ENCODE results near the gene OR51Q1.

The OR51Q1 gene

GRCh38 chr11:5398936-5399335 is 23.0 kb upstream of the OR51Q1 start:
- TF ChIP-seq CTCF (IDR thresholded peaks at IDR 0.05; ENCODE audit: low read depth, low read length, missing control alignments) = no peak

GRCh38 chr11:5405173-5405572 is 16.7 kb upstream of the OR51Q1 start:
- H3K4me3 ChIP-seq (ENCODE audit: low read depth, low read length) = no peak overlapping the region
- H3K27me3 ChIP-seq (replicated peaks) = no peaks in the 10 kb centered on the region
- no peak overlapping the region for H3K27ac ChIP-seq
- in situ Hi-C loops (cut with HindIII; ENCODE audit: low pct_ligation_motif_present, low sequenced_read_pairs) = no loop called here
- no peak for TF ChIP-seq CTCF (IDR thresholded peaks at IDR 0.05; ENCODE audit: low read depth, low read length, missing control alignments)
- DNase-seq = no peak
- H3K36me3 ChIP-seq (replicated peaks) = no peaks in the 10 kb centered on the region

More at GRCh38 chr11:5398936-5399335, 23.0 kb upstream of the OR51Q1 start:
- Histone ChIP-seq H3K27ac (no peak overlapping the region), H3K36me3 (replicated peaks) (no peaks in the 10 kb centered on the region), H3K4me3 (ENCODE audit: low read depth, low read length) (no peak overlapping the region), H3K27me3 (replicated peaks) (no peaks in the 10 kb centered on the region)
- DNase-seq = no peak
- in situ Hi-C loops (cut with HindIII; ENCODE audit: low pct_ligation_motif_present, low sequenced_read_pairs) = no loop called here

- DNase-seq = no peak
- Histone ChIP-seq H3K27ac (no peak overlapping the region), H3K36me3 (replicated peaks) (no peaks in the 10 kb centered on the region), H3K27me3 (replicated peaks) (no peaks in the 10 kb centered on the region), H3K4me3 (ENCODE audit: low read depth, low read length) (no peak overlapping the region)
- no peak for TF ChIP-seq CTCF (IDR thresholded peaks at IDR 0.05; ENCODE audit: low read depth, low read length, missing control alignments)
- in situ Hi-C loops (cut with HindIII; ENCODE audit: low pct_ligation_motif_present, low sequenced_read_pairs) = no loop called here
Observed at GRCh38 chr11:5420993-5421392, 918 bp upstream of the OR51Q1 start.

GRCh38 chr11:5423131-5423530 is 1.2 kb downstream of the OR51Q1 start:
- DNase-seq = no peak
- H3K27me3 ChIP-seq (replicated peaks) = no peaks in the 10 kb centered on the region
- H3K27ac ChIP-seq = no peak overlapping the region
- in situ Hi-C loops (cut with HindIII; ENCODE audit: low pct_ligation_motif_present, low sequenced_read_pairs) = no loop called here
- no peaks in the 10 kb centered on the region for H3K36me3 ChIP-seq (replicated peaks)
- no peak overlapping the region for H3K4me3 ChIP-seq (ENCODE audit: low read depth, low read length)
- TF ChIP-seq CTCF (IDR thresholded peaks at IDR 0.05; ENCODE audit: low read depth, low read length, missing control alignments) = no peak

GRCh38 chr11:5441414-5441813 is 19.5 kb downstream of the OR51Q1 start, which contains the start of gene OR51I1:
TSS of gene OR51I1 (minus strand) at chr11:5441514. CDS start at chr11:5441514, 0 bp downstream.
- DNase-seq = no peak
- TF ChIP-seq CTCF (IDR thresholded peaks at IDR 0.05; ENCODE audit: low read depth, low read length, missing control alignments) = no peak
- Histone ChIP-seq H3K27me3 (replicated peaks) (no peaks in the 10 kb centered on the region), H3K4me3 (ENCODE audit: low read depth, low read length) (no peak within 1 kb of the TSS), H3K36me3 (replicated peaks) (no peaks in the 10 kb centered on the region), H3K27ac (no peak within 1 kb of the TSS)
- in situ Hi-C loops (cut with HindIII; ENCODE audit: low pct_ligation_motif_present, low sequenced_read_pairs) = no loop called here

- Histone ChIP-seq H3K27me3 (replicated peaks) (no peaks in the 10 kb centered on the region), H3K4me3 (ENCODE audit: low read depth, low read length) (no peak overlapping the region), H3K27ac (no peak overlapping the region), H3K36me3 (replicated peaks) (no peaks in the 10 kb centered on the region)
- no peak for TF ChIP-seq CTCF (IDR thresholded peaks at IDR 0.05; ENCODE audit: low read depth, low read length, missing control alignments)
- in situ Hi-C loops (cut with HindIII; ENCODE audit: low pct_ligation_motif_present, low sequenced_read_pairs) = no loop called here
- no peak for DNase-seq
Observed at GRCh38 chr11:5443835-5444393, 22.0 kb downstream of the OR51Q1 start.

Data from brain microvascular endothelial cell (primary cell).